Keratinocyte (primary cell): ENCODE results near the gene TEAD3. TPM values are rescaled to one million over a fixed set of nuclear protein-coding genes. Genes with fewer than 3 reads are reported as not detected.
A peak's percentile ranks its signal among the peaks of the same experiment; 100 is the strongest.

Source experiments
- DNase-seq: peaks from one replicate; pipeline ENCODE4 v3.0.0-alpha.2; 2011; ENCODE audit warnings: low read depth, missing footprints, low spot score
- FAIRE-seq: peaks from 2 replicates; lab custom pipeline; 2011; peaks lifted over from hg19 to GRCh38; lab: Jason Lieb, UNC
- H2AFZ ChIP-seq: 2 replicates; pipeline ENCODE4 v1.6.0; 2012; ENCODE audit warnings: low read length, control low read depth, inconsistent platforms; ENCODE audit not compliant: control insufficient read depth
- H3K27ac ChIP-seq: 2 replicates; pipeline ENCODE4 v1.5.1; 2011; ENCODE audit warnings: low read length; ENCODE audit not compliant: control insufficient read depth, insufficient read depth
- H3K27me3 ChIP-seq: 3 replicates; pipeline ENCODE4 v1.6.0; 2011; ENCODE audit warnings: low read length; ENCODE audit not compliant: control insufficient read depth, insufficient read depth; ENCODE audit errors: extremely low read depth
- H3K36me3 ChIP-seq, 2 experiments: 2 replicates in 1 of 2; 3 replicates in 1 of 2; pipeline ENCODE4 v1.5.1; 2011; ENCODE audit warnings: low read length in 2 of 2, mild to moderate bottlenecking in 1 of 2; ENCODE audit not compliant: control insufficient read depth in 2 of 2, insufficient read depth in 2 of 2; ENCODE audit errors: extremely low read depth in 1 of 2
- H3K4me1 ChIP-seq: 3 replicates; pipeline ENCODE4 v1.5.1; 2011; ENCODE audit warnings: low read length; ENCODE audit not compliant: control insufficient read depth, insufficient read depth; ENCODE audit errors: extremely low read depth
- H3K4me2 ChIP-seq: 3 replicates; pipeline ENCODE4 v1.6.0; 2011; ENCODE audit warnings: low read depth, low read length; ENCODE audit not compliant: control insufficient read depth, insufficient read depth; ENCODE audit errors: extremely low read depth
- H3K4me3 ChIP-seq, 3 experiments: fragments of 200-600 bp in 1 of 3; sonication (generic) in 1 of 3; 2 replicates in 2 of 3; 3 replicates in 1 of 3; pipeline ENCODE4 v1.5.1; 2011 to 2016; ENCODE audit warnings: low read length in 3 of 3, mild to moderate bottlenecking in 3 of 3, control low read depth in 2 of 3, inconsistent platforms in 1 of 3, low read depth in 1 of 3, mixed read lengths in 1 of 3, mixed run types in 1 of 3, moderate library complexity in 1 of 3; ENCODE audit not compliant: control insufficient read depth in 2 of 3, insufficient read depth in 2 of 3; ENCODE audit errors: extremely low read depth in 1 of 3
- H3K79me2 ChIP-seq: 2 replicates; pipeline ENCODE4 v1.6.0; 2012; ENCODE audit warnings: low read length; ENCODE audit not compliant: control insufficient read depth, insufficient read depth
- H3K9ac ChIP-seq: 3 replicates; pipeline ENCODE4 v1.6.0; 2011; ENCODE audit warnings: low read length; ENCODE audit not compliant: control insufficient read depth, insufficient read depth; ENCODE audit errors: extremely low read depth
- H3K9me1 ChIP-seq: 3 replicates; pipeline ENCODE4 v1.6.0; 2011; ENCODE audit warnings: low read length; ENCODE audit not compliant: control insufficient read depth, insufficient read depth; ENCODE audit errors: extremely low read depth
- H3K9me3 ChIP-seq: 2 replicates; pipeline ENCODE4 v1.5.1; 2012; ENCODE audit warnings: low read depth, low read length; ENCODE audit not compliant: control insufficient read depth
- H4K20me1 ChIP-seq: 3 replicates; pipeline ENCODE4 v1.6.0; 2011; ENCODE audit warnings: low read length; ENCODE audit not compliant: control insufficient read depth, insufficient read depth; ENCODE audit errors: extremely low read depth
- CTCF ChIP-seq, 3 experiments: IDR thresholded peaks in 1 of 3; conservative IDR thresholded peaks in 1 of 3; optimal IDR thresholded peaks in 1 of 3; 2 replicates in 2 of 3; 3 replicates in 1 of 3; pipeline versions ENCODE3 to v1.5.1; 2011; ENCODE audit warnings: low read length in 3 of 3, mild to moderate bottlenecking in 3 of 3, moderate library complexity in 2 of 3, control low read depth in 1 of 3, inconsistent platforms in 1 of 3; ENCODE audit not compliant: insufficient read depth in 2 of 3; ENCODE audit errors: extremely low read depth in 1 of 3
- EZH2 ChIP-seq: IDR thresholded peaks from one replicate; pipeline ENCODE4 v1.6.1; 2012; ENCODE audit warnings: inconsistent platforms, mild to moderate bottlenecking, low read length, moderate library complexity
- dilution Hi-C: fragments of 300-500 bp; cut with MboI; formaldehyde crosslinking; loops from one replicate; pipeline ENCODE4 v1.7.0; 2020; ENCODE audit warnings: low sequenced_read_pairs; ENCODE audit not compliant: extremely low pct_ligation_motif_present
- polyA plus RNA-seq, 5 experiments: library from polyadenylated mRNA; depleted of rRNA in 3 of 5; stranded (reverse) in 3 of 5; stranded (forward) in 1 of 5; unstranded in 1 of 5; fragments of >200 nt; gene quantifications; 1 replicate in 1 of 5; 2 replicates in 3 of 5; 3 replicates in 1 of 5; pipeline versions ENCODE4 v1.2.1 to v1.2.3, GENCODE V29; 2011 to 2012; ENCODE audit warnings: missing spikeins in 2 of 5, low read depth in 1 of 5, low replicate concordance in 1 of 5

Gene TEAD3
- polyA plus RNA-seq, 1 donor (not counting 4 experiments of a cell fraction or from before 2014, with no cell fraction given), result 5.7 TPM

- Histone ChIP-seq H3K79me2 (no peaks in the 10 kb centered on the region), H3K4me3 (no peak overlapping the region), H4K20me1 (no peaks in the 10 kb centered on the region), H3K27me3 (no peaks in the 10 kb centered on the region), H3K27ac (no peak overlapping the region), H3K9me1 (no peaks in the 10 kb centered on the region), H3K9ac (no peak overlapping the region), H3K4me1 (peaks cover 11% of the 10 kb centered on the region), H3K36me3 (no peaks in the 10 kb centered on the region), H3K4me2 (no peak overlapping the region), H3K9me3 (no peaks in the 10 kb centered on the region), H2AFZ (no peak overlapping the region)
- DNase-seq, result no peak
- TF ChIP-seq EZH2 (no peak), CTCF (optimal IDR thresholded peaks at IDR 0.05 in 1 of 3, IDR thresholded peaks at IDR 0.05 in 1 of 3, conservative IDR thresholded peaks at IDR 0.05 in 1 of 3; ENCODE audit: extremely low read depth in 1 of 3, insufficient read depth in 2 of 3, low read length in 3 of 3) (no peak)
- dilution Hi-C loops, result no loop called here
- FAIRE-seq, result no peak
These were observed 51.2 kb downstream of the TEAD3 start for GRCh38 chr6:35445691-35446090.

GRCh38 chr6:35443341-35444030, 53.4 kb downstream of the TEAD3 start:
- Histone ChIP-seq H3K9ac (peak overlapping the region; percentile 13), H3K4me1 (peaks cover 11% of the 10 kb centered on the region), H2AFZ (peak overlapping the region; percentile 52), H3K9me3 (no peaks in the 10 kb centered on the region), H3K9me1 (no peaks in the 10 kb centered on the region), H3K4me3 (no peak overlapping the region), H3K36me3 (no peaks in the 10 kb centered on the region), H4K20me1 (no peaks in the 10 kb centered on the region), H3K27me3 (no peaks in the 10 kb centered on the region), H3K4me2 (peak overlapping the region; percentile 46), H3K79me2 (no peaks in the 10 kb centered on the region), H3K27ac (peak overlapping the region; percentile 51)
- dilution Hi-C loops, result no loop called here
- no peak for DNase-seq
- TF ChIP-seq EZH2 (no peak), CTCF (optimal IDR thresholded peaks at IDR 0.05 in 1 of 3, IDR thresholded peaks at IDR 0.05 in 1 of 3, conservative IDR thresholded peaks at IDR 0.05 in 1 of 3; ENCODE audit: extremely low read depth in 1 of 3, insufficient read depth in 2 of 3, low read length in 3 of 3) (no peak)
- FAIRE-seq, result no peak
